ENCODE results near the gene CRB3.

DNA sequence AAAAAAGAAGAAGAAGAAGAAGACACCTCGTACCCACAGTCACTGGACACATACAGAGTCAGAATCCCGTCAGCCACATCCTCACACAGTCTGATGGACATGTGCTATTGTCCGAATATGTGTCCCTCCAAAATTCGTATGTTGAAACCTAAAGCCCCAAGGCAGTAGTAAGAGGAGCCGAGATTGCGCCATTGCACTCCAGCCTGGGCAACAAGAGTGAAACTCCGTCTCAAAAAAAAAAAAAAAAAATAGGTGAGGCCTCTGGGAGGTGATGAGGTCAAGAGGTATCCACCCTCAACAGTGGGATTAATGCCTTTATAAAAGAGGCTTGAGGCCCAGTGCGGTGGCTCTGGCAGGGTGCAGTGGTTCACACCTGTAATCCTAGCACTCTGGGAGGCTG, 20.2 kb downstream of the CRB3 start:
- no peak for TF ChIP-seq EZH2phosphoT487 (conservative IDR thresholded peaks at IDR 0.05; ENCODE audit: low read length)
- TF ChIP-seq, protein P1, sequence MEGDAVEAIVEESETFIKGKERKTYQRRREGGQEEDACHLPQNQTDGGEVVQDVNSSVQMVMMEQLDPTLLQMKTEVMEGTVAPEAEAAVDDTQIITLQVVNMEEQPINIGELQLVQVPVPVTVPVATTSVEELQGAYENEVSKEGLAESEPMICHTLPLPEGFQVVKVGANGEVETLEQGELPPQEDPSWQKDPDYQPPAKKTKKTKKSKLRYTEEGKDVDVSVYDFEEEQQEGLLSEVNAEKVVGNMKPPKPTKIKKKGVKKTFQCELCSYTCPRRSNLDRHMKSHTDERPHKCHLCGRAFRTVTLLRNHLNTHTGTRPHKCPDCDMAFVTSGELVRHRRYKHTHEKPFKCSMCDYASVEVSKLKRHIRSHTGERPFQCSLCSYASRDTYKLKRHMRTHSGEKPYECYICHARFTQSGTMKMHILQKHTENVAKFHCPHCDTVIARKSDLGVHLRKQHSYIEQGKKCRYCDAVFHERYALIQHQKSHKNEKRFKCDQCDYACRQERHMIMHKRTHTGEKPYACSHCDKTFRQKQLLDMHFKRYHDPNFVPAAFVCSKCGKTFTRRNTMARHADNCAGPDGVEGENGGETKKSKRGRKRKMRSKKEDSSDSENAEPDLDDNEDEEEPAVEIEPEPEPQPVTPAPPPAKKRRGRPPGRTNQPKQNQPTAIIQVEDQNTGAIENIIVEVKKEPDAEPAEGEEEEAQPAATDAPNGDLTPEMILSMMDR (IDR thresholded peaks at IDR 0.05; ENCODE audit: insufficient read depth, low read length, poor library complexity, severe bottlenecking), result no peak
